HG02840 (cell line): ENCODE results near the gene NOD1.

Experiments
- ATAC-seq: cut with Tn5 transposase; IDR thresholded peaks from one replicate; pipeline ENCODE4 v1.9.1; 2021; ENCODE audit warnings: mild to moderate bottlenecking, moderate library complexity, moderate number of reproducible peaks; ENCODE audit not compliant: unreplicated experiment, low FRiP score

The NOD1 gene

GRCh38 chr7:30471205-30471604 lies 7.4 kb downstream of the NOD1 start:
- ATAC-seq, result no peak

GRCh38 chr7:30470771-30471170 lies 7.8 kb downstream of the NOD1 start:
- ATAC-seq, result no peak

- ATAC-seq, result no peak
Measured at GRCh38 chr7:30470163-30470770, 8.3 kb downstream of the NOD1 start.

GRCh38 chr7:30469303-30469702 lies 9.3 kb downstream of the NOD1 start:
- no peak for ATAC-seq

GRCh38 chr7:30468791-30469190 lies 9.8 kb downstream of the NOD1 start:
- ATAC-seq, result no peak

- no peak for ATAC-seq
Measured at GRCh38 chr7:30468041-30468440, 10.5 kb downstream of the NOD1 start.

GRCh38 chr7:30467271-30467670 lies 11.3 kb downstream of the NOD1 start:
- no peak for ATAC-seq

- no peak for ATAC-seq
Measured at GRCh38 chr7:30466266-30466665, 12.3 kb downstream of the NOD1 start.

- no peak for ATAC-seq
Measured at GRCh38 chr7:30465811-30466180, 12.8 kb downstream of the NOD1 start.

- no peak for ATAC-seq
Measured at GRCh38 chr7:30465046-30465810, 13.4 kb downstream of the NOD1 start.

GRCh38 chr7:30464231-30464671 lies 14.3 kb downstream of the NOD1 start:
- no peak for ATAC-seq

- ATAC-seq, result no peak
Measured at GRCh38 chr7:30463405-30464145, 15.0 kb downstream of the NOD1 start.

GRCh38 chr7:30462179-30462578 lies 16.4 kb downstream of the NOD1 start:
- no peak for ATAC-seq

- no peak for ATAC-seq
Measured at GRCh38 chr7:30460246-30460633, 18.3 kb downstream of the NOD1 start.

- ATAC-seq, result no peak
Measured at GRCh38 chr7:30459591-30460245, 18.9 kb downstream of the NOD1 start.

GRCh38 chr7:30458311-30458710 lies 20.3 kb downstream of the NOD1 start:
- no peak for ATAC-seq

- ATAC-seq, result no peak
Measured at GRCh38 chr7:30453921-30454320, 24.7 kb downstream of the NOD1 start.

GRCh38 chr7:30453016-30453415 lies 25.6 kb downstream of the NOD1 start:
- no peak for ATAC-seq

GRCh38 chr7:30452280-30452930 lies 26.2 kb downstream of the NOD1 start:
- no peak for ATAC-seq

GRCh38 chr7:30451539-30452279 lies 26.9 kb downstream of the NOD1 start:
- no peak for ATAC-seq
